HepG2 (cell line): ENCODE results near the gene SPCS1. TPM values are rescaled to one million over a fixed set of nuclear protein-coding genes. Genes with fewer than 3 reads are reported as not detected.
A peak's percentile ranks its signal among the peaks of the same experiment; 100 is the strongest.

Experiments used
- ELF3 ChIP-seq: IDR thresholded peaks from 2 replicates; pipeline ENCODE4 v1.6.1; 2016; ENCODE audit warnings: missing genetic modification reagents, missing compliant biosample characterization
- EP300 ChIP-seq, 3 experiments: sonication (generic) in 1 of 3; formaldehyde crosslinking in 1 of 3; IDR thresholded peaks; 2 replicates each; pipeline versions ENCODE4 v1.5.1 to v1.6.1; 2011 to 2020; ENCODE audit warnings: low read depth in 2 of 3, low read length in 2 of 3, borderline replicate concordance in 1 of 3, improper control_type of control experiment in 1 of 3, mild to moderate bottlenecking in 1 of 3, missing genetic modification reagents in 1 of 3, moderate library complexity in 1 of 3
- HNRNPL ChIP-seq: fragments of 200-400 bp; formaldehyde crosslinking; IDR thresholded peaks from 2 replicates; pipeline ENCODE4 v1.6.1; 2017; ENCODE audit warnings: mild to moderate bottlenecking, low read depth, low read length
- MBNL3 ChIP-seq: fragments of 250-450 bp; sonication (Bioruptor Pico); conservative IDR thresholded peaks from 2 replicates; pipeline ENCODE4 v1.8.0; 2022; ENCODE audit warnings: mild to moderate bottlenecking, inconsistent platforms
- NFATC3 ChIP-seq: sonication (generic); formaldehyde crosslinking; IDR thresholded peaks from 2 replicates; pipeline ENCODE4 v1.5.1; 2020; ENCODE audit warnings: mild to moderate bottlenecking, missing genetic modification reagents
- ZFP37 ChIP-seq: sonication (generic); formaldehyde crosslinking; IDR thresholded peaks from 2 replicates; pipeline ENCODE4 v1.4.0; 2020; ENCODE audit warnings: missing genetic modification reagents, borderline replicate concordance
- ZNF20 ChIP-seq: sonication (generic); formaldehyde crosslinking; IDR thresholded peaks from 2 replicates; pipeline ENCODE4 v1.4.0; 2020; ENCODE audit warnings: mild to moderate bottlenecking, moderate library complexity, missing genetic modification reagents
- ZNF251 ChIP-seq: sonication (generic); formaldehyde crosslinking; IDR thresholded peaks from 2 replicates; pipeline ENCODE4 v1.9.0; 2021; ENCODE audit warnings: mild to moderate bottlenecking, missing genetic modification reagents
- ZNF326 ChIP-seq: sonication (generic); formaldehyde crosslinking; IDR thresholded peaks from 2 replicates; pipeline ENCODE4 v1.4.0; 2020; ENCODE audit warnings: missing genetic modification reagents, borderline replicate concordance
- polyA plus RNA-seq, 8 experiments: library from polyadenylated mRNA; depleted of rRNA in 3 of 8; stranded (reverse) in 7 of 8; unstranded in 1 of 8; fragments of >200 nt; fragmentation: Illumina TruSeq in 4 of 8; extraction: Trizol in 4 of 8; gene quantifications; 2 replicates each; pipeline versions ENCODE4 v1.2.1 to v1.2.3, GENCODE V29; 2011 to 2016; ENCODE audit warnings: low read depth in 4 of 8, missing spikeins in 1 of 8, mixed read lengths in 1 of 8; ENCODE audit not compliant: insufficient read depth in 1 of 8
- total RNA-seq, 5 experiments: library from RNA; depleted of rRNA; stranded (reverse); fragments of >200 nt; fragmentation: Illumina TruSeq; extraction: Trizol; gene quantifications; 2 replicates each; pipeline ENCODE4 v1.2.3, GENCODE V29; 2016; ENCODE audit warnings: low read depth in 1 of 5
- TF ChIP-seq, protein P1 (sequence below): IDR thresholded peaks from 2 replicates; pipeline ENCODE4 v1.6.1; 2016; ENCODE audit warnings: mild to moderate bottlenecking

Gene SPCS1
- total and polyA plus RNA-seq, 2 of the 13 experiments (the other 11 are each of a cell fraction or from before 2014, with no cell fraction given), result 84.6 to 120 TPM

DNA sequence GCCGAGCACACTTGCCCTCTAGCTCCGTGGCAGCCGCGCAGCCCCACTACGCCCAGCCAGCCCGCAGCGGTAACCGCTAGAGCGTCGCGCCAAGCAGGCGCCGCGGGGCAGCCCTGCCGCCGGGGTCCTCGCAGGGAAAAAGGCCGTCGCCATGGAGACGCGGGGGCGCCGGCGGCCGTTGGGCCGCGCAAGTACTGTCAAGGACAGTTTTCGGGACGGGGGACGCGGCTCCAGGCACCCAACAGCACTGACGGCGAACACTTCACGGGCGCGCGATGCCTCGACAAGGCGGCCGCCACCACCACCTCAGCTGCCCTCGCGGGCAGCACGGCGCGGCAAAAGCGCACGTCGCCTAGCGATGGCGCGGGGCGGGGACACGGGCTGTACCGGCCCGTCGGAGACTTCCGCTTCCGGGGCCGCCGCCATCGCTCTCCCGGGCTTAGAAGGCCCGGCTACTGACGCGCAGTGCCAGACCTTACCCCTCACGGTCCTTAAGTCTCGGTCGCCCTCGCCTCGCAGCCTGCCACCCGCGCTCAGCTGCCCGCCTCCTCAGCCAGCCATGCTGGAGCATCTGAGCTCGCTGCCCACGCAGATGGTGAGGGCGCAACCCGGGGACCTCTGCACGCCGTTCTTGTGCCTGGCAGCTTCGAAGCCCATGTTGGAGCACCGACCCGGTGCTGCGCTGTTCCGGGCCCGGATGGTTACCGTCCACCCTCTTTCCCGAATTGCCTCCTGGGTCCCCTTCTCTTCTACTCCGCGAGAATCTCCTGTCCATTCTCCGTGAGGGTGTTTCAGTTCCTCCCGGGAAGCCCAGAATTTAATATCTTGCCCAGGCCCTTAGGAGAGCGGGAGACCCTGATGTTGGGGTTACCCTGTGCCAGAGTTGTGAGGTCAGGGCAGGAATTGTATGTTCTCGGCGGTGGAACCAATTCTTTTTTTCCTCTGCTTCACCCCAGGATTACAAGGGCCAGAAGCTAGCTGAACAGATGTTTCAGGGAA, at the start of gene SPCS1, which contains the start of gene GLT8D1 (continued):
- TF ChIP-seq EP300 (IDR thresholded peaks at IDR 0.05; ENCODE audit: low read depth in 2 of 2, low read length in 2 of 2), result 0 out of 4 replicates have a peak, but pooled peaks of 1 of the 2 experiments have one; percentile 14
- TF ChIP-seq EP300 (CRISPR knock-in tag; IDR thresholded peaks at IDR 0.05; ENCODE audit: borderline replicate concordance), result 0 out of 2 replicates have a peak, but pooled peaks have one; percentile 43
- TF ChIP-seq ELF3 (CRISPR knock-in tag), result no peak
- TF ChIP-seq ZNF251, result no peak
- 0 out of 2 replicates have a peak, but pooled peaks have one; percentile 51 for TF ChIP-seq HNRNPL
- peak; percentile 50; the same call in 1 of the 2 replicates for TF ChIP-seq ZFP37 (CRISPR knock-in tag)
- no peak for TF ChIP-seq MBNL3 (CRISPR knock-in tag)
- TF ChIP-seq, protein P1, sequence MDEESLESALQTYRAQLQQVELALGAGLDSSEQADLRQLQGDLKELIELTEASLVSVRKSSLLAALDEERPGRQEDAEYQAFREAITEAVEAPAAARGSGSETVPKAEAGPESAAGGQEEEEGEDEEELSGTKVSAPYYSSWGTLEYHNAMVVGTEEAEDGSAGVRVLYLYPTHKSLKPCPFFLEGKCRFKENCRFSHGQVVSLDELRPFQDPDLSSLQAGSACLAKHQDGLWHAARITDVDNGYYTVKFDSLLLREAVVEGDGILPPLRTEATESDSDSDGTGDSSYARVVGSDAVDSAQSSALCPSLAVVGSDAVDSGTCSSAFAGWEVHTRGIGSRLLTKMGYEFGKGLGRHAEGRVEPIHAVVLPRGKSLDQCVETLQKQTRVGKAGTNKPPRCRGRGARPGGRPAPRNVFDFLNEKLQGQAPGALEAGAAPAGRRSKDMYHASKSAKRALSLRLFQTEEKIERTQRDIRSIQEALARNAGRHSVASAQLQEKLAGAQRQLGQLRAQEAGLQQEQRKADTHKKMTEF (CRISPR knock-in tag), result peak; percentile 71; the same call in 1 of the 2 replicates
- no peak for TF ChIP-seq ZNF20 (CRISPR knock-in tag)
- TF ChIP-seq ZNF326 (CRISPR knock-in tag), result no peak
- TF ChIP-seq NFATC3 (CRISPR knock-in tag), result no peak; the same call in 1 of the 2 replicates
